Forelimb muscle (tissue), 1 donor: ENCODE measurements around the gene MYO5A. TPM values are rescaled to one million over a fixed set of nuclear protein-coding genes. Genes with fewer than 3 reads are reported as not detected.
"Not testable (repeated sequence)": the region's sequence is repeated elsewhere in the genome, so short reads cannot be mapped to it uniquely, and the experiment has no call there.

Source experiments
- DNase-seq: peaks from one replicate; pipeline ENCODE4 v3.0.0-alpha.2; 2013; ENCODE audit warnings: low read depth
- polyA plus RNA-seq: library from polyadenylated mRNA; unstranded; fragments of 120-200 nt; gene quantifications from one replicate; pipeline ENCODE4 v1.2.1, GENCODE V29; 2013; ENCODE audit not compliant: insufficient read length

Gene MYO5A
- polyA plus RNA-seq, 1 donor, result 5.9 TPM

DNA sequence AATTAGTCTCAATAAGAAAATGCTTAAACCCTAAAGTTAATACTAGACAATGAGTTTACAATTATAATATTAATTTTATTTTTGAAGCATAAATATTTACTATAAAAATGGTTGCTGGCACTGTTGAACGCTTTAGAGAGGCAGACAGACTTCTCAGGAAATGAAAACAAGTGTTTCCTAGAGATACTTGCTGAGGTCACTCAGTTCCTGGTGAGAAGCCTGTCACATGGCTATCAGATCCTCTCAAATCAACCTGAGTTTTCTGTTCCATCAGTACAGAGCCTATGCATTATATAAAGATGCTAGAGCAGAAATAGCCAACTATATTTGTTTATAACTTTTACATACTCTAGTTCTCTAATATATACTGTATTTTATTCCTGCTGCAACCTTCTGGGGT lies 109.2 kb downstream of the MYO5A start:
- DNase-seq, result no peak

DNA sequence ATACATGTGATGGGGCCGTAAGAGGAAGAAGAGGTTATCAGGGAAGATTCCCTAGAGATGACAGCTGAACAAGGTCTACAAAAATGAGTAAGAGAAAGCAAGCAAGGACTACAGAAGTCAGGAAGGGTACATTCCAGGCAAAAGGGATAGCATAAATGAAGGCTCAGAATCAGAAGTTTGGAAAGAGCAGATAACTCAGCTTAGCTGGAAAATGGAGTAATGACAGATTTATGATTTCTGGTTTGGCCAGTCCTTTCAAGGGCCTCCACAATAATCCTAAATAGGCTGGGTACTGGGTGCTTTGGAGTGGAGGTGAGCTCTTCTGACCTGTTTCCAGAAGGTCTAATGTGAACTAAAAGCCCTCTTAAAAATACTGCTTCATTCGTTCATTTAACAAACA lies 110.7 kb downstream of the MYO5A start:
- DNase-seq, result no peak

DNA sequence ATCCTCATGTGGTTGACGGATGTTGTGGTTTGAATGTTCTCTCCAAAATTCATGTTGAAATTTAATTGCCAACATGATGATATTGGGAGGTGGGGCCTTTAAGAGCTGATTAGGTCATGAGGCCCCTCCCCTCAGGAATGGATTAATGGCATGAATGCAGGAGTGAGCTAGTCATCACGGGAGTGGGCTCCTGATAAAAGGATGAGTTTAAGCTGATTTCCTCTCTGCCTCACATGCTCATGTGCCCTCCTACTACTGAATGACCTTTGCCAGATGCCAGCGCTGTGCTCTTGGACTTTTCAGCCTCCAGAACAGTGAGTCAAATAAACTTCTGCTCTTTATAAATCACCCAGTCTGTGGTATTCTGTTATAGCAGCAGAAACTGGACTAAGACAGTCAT lies 111.2 kb downstream of the MYO5A start:
- DNase-seq, result no peak

DNA sequence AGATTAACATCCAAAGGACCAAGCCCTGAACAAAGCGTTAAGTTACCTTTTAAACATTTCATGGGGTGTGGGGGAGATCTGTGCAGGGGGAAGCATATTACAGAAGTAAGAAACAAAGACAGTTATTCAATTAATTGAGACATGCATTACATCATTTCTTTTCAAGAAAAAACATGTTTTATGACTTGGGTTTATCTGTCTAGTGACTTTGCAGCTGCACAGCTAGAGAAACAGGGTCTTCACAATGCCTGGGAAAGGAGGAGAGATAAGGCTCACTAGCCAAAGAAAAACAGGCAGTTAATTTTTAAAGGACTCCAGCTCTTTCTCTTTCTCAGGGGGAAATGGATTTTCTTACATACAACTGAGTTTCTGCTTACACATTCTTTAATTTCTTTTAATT lies 112.1 kb downstream of the MYO5A start:
- DNase-seq, result not testable (repeated sequence)

DNA sequence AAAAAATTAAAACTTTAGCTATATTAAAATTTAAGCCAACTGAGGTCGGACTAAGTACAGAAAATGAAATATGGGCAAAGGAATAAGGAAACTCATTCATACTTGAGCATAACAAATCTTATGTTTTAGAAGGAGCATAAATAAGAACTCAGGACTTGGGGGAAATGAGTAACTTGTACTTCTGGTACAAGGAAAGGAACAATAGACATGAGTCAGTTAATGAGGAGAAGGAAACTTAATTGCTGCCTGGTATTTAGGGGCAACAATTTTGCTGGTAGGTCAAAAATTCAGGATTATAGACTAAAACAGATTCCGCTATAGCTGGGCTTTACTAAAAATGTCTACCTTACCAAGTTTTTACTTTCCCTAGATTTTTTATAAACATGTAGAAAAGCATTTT lies 113.1 kb downstream of the MYO5A start:
- no peak for DNase-seq

DNA sequence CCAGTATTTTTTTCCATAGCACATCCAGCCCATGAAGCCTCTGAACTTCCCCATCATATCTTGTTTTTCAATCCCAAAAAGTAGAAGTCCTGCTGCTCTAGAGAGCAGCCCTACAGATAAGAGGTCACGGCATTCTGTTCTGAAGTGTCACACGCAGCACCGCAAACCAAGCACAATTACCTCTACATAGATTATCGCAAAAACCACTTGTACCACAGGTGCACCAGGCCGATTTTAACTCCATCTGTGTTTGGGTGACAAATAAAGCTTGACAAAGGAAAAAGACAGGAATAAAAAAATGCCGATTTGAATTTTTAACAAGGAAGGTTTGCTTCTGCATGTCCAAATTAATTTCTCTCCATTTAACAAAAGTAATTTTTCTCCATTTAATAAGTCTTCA lies 113.7 kb downstream of the MYO5A start:
- DNase-seq, result no peak

DNA sequence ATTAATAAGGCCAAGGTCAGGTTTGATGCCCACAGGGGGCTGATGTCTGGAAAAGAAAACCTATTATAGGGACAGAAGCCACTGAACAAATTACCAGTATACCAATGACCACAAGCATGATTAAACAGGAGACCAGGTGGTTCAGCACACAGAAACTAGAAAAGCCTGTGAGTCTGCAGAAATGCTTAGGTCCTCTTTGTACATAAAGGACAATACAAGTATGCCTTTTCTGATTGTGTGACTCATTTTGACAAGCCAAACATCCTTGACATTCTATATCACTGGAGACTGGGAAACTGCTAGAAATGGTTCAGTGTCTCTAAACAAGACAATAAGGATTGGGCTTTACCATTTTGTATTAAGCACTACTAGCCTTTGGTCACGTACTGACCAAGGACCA lies 119.9 kb downstream of the MYO5A start:
- no peak for DNase-seq

DNA sequence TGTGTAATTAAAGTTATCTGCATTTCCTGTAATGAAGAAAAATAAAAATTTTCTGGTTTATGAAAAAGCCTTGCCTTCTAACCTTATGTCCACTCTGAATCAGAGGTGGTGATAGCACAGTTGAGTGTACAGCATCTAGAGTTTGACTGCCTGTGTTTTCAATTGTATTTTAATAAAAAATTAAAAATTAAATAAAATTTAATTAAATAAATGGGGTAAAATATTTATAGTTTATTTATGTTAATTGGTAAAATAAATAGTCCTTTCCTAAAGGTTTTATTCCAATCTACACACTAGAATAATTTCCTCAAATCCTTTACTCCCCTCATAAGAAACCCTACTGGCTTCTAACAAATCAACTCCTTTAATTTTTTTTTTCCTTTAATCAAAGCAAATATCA lies 121.3 kb downstream of the MYO5A start:
- DNase-seq, result no peak

DNA sequence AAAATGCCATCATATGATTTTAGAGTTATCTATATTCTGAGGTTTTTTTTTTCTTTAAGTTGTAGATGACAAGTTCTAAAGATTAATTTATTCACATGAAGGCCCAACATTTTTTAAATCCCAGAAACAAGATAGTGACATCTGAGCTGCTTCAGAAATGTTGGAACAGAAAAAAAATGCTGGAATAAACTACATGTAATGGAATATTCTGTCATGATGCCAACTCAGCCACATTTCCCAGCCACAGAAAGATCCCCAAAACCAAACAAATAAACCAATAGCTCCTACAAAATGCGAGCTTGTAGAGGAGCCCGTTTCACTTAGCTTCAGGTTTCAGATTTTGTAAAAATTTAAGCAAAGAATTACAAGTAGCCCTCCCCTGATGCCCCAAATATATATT lies 122.1 kb downstream of the MYO5A start:
- no peak for DNase-seq

DNA sequence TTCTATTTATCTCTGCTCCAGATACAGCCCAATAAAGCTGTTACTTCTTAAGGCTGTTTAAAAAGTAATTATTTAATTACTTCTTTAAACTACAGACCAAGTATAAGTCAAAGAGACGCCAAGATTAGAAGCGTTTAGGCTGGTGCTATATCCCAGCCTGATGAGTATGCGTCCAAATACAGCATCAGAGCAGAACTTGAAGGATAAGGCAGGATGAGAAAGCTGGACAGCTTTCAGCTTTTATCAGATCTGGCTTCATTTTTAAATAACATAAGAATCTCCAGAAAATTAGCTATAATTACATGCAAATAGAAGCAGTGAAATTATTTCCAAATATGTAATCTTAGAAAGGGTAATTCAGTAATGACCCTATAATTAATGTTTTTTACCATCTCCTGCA lies 122.8 kb downstream of the MYO5A start:
- no peak for DNase-seq

DNA sequence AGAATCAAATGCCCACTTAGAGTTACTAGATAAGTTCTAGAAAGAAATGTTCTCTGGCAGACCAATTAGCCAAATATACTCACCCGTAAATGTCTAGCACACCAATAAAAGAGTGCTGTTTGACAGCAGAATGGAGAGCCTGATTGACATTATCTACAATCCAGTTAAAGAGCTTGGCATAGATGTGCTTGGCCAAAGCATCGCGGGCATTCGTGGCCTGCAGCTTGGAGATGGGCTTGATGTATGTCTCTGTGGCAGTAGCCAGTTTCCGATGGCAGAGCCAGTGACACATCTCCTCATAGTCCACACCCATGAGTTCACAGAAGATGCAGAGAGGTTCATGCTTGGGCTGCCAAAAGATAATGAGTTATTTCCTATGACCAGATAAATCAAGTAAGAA lies 131.6 kb downstream of the MYO5A start:
- DNase-seq, result no peak

DNA sequence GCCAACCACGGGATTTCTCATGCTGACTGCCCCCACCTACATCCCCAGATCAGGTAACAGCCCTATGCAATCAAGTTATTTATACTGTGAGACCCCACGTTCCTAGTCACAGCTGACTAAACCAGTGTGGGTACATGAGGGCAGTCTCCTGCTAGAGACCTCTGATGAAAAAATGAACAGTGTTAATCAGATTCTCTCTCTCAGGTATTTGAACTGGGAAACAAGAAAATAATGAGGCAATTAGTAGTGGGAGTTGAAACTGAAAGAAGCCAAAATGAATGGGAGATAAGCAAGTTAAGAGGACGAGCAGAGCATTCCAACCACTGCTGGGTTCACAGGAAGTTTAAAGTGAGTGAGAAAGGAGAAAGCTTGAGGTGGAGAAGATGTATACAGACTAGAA lies 134.6 kb downstream of the MYO5A start:
- DNase-seq, result no peak

DNA sequence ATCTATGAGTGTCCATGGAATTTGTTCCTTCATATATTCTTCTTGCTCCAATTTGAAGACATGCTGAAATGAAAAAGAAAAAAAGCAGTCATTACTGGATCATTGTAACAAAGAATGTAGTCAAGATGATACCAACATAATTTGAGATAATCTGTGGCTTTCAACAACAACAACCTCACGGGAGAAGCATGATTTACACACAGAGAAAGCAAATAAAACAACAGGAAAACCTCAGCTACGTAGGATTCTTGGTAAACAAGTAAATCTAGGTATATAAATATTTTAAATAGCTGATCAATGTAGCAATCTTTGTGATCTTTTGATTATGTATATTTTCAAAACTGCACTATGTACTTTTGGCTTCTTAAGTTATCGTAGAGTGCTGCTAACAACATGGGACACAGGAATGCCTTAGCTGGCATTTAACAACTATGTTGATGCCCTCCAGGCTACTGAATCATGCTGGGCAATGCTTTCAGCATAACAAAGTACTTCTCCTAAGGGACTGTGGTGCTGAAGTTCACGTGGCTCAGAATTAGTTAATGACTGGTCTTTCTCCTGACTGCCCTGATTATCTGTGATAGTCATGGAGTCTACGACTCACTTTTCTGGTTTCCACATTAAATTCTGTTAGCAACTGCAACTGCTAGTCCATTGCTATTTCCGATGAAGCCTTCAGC lies 136.5 kb downstream of the MYO5A start:
- no peak for DNase-seq

DNA sequence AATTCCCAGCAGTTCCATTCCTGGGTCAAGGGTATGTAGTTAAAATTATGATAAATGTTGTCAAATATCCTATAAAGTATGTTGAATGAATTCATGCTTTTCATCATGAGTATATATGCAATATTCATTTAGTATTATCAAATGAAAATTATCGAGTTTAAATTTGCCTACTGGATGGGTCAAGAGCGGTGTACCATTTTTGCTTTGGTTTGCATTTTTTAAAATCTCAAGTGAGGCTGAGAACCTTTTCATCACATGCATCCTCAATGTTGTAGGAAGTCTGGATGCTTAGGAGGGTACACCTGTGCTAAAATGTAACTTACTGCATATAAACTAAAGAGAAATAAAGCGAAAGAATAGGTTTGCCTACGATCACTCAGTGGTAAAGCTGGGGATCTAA lies 137.6 kb downstream of the MYO5A start:
- DNase-seq, result no peak

DNA sequence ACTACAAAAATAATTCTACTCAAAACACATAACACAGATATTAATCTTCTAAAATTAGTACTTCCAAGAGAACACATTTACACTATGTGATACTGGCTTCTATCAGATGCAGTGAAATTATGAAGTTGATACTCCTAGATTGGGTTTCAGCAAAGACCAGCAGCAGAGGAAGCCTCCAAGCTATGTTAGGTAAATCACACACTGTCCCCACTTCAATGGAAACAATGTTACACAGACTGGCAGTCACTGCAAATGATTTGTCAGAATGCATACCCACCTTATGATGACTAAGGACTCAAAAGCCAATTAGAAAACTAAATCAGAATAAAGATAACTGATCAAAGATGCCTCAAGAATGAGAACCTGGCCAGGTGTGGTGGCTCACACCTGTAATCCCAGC lies 143.0 kb downstream of the MYO5A start:
- no peak for DNase-seq

DNA sequence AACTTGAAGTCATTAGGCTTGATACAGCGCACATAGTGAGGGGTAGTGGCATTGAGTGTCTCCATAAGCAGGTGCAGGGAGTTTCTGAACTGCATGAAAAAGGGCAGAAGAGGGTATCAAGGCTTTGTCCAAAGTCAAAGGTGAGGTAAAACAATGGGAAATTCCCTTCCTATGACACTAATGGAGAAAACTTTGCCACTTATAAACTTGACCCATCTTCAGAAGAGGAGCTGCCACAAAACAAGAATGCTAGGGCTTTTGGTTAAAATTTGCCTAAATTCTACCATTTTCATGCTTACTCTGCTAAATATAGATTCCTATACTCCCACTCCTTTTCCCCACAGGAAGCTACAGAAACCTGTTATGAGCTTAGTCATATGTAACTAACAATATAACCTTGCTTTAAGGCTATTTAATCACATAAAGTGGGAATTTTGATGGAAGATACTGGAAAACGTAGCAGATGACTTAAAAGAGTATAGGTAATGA lies 145.5 kb downstream of the MYO5A start:
- DNase-seq, result no peak

DNA sequence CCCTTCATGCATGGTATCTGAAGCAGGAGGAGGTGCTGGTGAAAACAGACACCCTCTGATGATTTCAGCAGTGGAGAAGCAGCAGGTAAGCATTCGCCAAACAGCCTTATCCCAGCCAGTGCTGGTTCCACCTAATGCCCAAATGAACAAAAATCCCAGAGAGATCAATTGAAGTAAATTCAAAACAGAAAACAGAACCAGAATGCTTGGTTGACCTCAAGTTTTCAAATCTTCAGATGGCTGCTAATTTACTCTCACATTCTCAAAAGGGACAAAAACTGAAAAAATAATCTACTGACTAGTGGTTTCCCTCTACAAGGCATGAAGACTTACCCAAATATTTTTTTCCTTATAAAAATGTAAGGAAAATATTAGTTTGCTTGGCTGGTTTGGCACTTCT lies 146.0 kb downstream of the MYO5A start:
- DNase-seq, result no peak

DNA sequence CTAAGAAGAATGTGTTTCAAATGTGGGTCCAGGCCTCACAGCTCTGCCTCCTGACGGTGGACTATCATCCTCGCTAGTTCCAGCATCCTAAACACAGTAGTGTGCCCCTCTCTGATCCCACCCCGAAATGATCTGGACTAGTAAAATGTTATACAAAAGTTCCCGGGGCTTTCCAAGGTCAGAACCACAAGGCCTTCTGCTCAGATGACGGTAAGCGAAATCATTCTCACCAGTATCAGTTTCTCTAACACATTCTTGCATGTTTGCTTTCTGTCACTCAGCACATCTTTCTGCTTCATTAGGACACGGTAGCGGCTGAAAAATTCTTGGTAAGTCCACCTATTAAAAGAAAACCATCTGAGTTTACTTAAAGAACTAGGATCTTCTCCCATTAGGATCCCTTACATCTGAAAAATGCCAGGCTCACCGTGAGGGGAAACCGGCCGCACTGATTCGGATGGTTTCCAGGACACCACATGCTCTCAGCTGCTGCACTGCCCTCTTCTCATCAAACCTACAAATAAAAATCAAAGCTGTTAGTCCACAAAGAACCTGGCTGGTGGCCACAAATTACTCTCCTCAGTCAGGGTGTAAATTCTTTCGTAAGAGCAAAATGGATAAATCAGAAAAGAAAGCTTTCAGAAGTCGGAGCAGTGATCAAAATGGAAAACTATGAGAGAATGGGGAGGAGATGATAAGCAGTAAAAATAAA lies 149.1 kb downstream of the MYO5A start:
- no peak for DNase-seq

DNA sequence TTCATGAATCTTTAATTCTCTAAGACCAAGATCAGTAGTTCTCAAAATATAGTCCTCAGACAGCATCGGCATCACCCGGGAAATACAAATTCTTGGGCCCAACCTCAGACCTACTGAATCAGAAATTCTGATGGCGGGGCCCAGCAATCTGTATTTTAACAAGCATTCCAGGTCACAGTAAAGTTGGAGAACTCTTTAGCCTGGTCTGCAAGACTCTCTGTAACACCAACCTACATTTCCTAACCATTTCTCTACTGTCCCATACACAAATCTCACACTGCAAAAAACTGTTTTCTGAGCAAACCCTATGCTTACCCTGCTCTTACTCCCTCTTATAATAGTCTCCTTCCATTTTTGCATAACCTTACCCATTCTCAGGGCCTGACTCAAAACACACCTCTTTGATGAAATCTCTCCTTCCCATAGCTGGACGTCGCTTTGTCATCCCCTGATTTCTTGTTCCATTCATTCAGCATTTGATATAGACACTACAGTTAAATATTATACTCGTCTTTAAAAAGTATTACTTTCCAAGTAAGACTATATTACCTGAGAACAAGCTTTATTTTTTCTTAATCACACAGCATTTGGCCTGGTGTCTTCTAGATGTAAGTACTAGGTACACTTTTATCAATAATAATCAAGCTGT lies 149.8 kb downstream of the MYO5A start:
- no peak for DNase-seq

DNA sequence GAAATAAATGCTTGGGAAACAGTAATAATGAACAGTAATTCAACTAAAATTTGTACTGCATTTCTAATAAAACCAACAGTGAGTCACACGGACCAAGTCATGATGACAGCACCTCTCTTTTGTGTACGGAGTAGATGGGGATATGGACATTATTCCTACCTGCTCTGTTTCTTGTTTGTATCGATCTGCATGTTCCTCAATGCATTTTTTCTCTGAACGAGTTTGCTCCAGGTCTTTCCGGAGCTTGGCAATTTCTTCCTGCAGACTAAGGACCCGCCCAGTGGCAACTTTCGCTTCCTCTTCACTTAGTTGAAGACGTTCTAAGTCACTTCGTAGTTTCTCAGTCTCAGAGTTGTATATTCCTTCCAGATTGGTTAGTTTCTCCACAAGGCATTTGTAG lies 158.7 kb downstream of the MYO5A start:
- no peak for DNase-seq

DNA sequence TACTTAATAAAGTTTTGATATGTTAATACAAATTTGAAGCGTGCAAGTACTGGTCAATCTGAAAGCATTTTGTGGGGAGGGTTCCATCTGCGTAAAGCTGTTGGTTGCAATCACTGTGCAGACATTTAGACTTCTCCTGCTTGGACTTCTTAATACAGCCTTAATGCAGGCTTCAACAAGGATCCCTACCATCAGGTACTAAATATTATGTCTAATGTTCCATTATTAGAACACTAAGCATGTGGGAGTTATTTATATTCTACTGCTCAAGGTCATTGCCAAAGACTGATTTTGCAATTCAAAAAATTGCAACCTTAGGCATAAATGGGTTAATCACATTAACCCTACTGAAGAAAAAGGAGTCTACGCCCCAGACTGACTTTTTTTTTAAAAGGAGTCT lies 159.2 kb downstream of the MYO5A start:
- no peak for DNase-seq

DNA sequence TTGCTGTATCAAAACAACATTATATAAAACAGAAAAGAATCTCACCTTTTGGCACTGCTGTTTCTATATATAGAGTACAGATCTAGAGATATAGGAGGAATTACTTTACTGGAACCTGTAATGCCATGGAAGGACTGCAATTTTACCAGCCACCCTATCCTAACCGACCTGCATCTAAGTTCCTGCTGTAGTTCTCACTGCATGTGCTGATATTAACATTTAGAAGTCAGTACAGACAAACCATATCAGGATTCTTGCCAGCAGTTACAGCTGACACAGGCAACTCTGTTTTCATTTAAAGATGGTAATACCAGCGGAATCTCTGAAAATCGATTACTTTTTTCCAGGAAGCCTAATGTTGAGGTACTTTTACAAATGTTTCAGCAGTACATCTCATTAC lies 159.7 kb downstream of the MYO5A start:
- DNase-seq, result no peak

DNA sequence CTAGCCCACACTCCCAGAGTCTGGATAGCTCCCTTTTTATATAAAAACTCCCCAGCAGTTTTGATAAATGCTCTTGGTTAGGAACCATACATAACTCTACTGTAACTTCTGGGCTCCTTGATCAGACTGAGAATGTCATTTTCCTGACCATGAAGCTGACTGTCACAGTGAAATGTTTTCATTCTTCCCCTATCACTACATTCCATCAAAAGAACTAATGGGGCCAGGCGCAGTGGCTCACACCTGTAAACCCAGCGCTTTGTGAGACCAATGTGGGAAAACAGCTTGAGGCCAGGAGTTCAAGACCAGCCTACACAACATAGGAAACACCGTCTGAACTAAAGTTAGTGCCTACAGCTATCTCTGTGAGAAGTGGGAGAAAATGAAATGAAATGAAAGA lies 160.3 kb downstream of the MYO5A start:
- DNase-seq, result no peak
